Neuronal stem cell (in vitro differentiated cells): Measurements from ENCODE around the gene CHTOP.
"Not testable (repeated sequence)": the region's sequence is repeated elsewhere in the genome, so short reads cannot be mapped to it uniquely, and the experiment has no call there.

Experiments used
- DNase-seq: peaks from one replicate; pipeline ENCODE4 v3.0.0-alpha.2; 2013; ENCODE audit warnings: low spot score
- H2AFZ ChIP-seq: one replicate; pipeline ENCODE4 v1.6.1; 2013; ENCODE audit warnings: mild to moderate bottlenecking, low read length, inconsistent platforms
- H2AK5ac ChIP-seq: 2 replicates; pipeline ENCODE4 v1.6.1; 2013; ENCODE audit warnings: low read depth, mild to moderate bottlenecking, inconsistent platforms, low read length, moderate library complexity, mixed read lengths
- H2BK120ac ChIP-seq: 2 replicates; pipeline ENCODE4 v1.6.1; 2013; ENCODE audit warnings: low read depth, mild to moderate bottlenecking, inconsistent platforms, low read length, moderate library complexity, mixed read lengths
- H2BK12ac ChIP-seq: one replicate; pipeline ENCODE4 v1.6.1; 2013; ENCODE audit warnings: low read length, inconsistent platforms
- H2BK15ac ChIP-seq: 2 replicates; pipeline ENCODE4 v1.6.1; 2013; ENCODE audit warnings: mild to moderate bottlenecking, low read length, inconsistent platforms, mixed read lengths
- H2BK5ac ChIP-seq: one replicate; pipeline ENCODE4 v1.6.1; 2013; ENCODE audit warnings: inconsistent platforms, mild to moderate bottlenecking, low read length, moderate library complexity
- H3K14ac ChIP-seq: one replicate; pipeline ENCODE4 v1.6.1; 2013; ENCODE audit warnings: low read length, inconsistent platforms
- H3K18ac ChIP-seq: 2 replicates; pipeline ENCODE4 v1.6.1; 2013; ENCODE audit warnings: low read length, inconsistent platforms
- H3K23ac ChIP-seq: 2 replicates; pipeline ENCODE4 v1.6.1; 2013; ENCODE audit warnings: low read depth, mild to moderate bottlenecking, mixed read lengths, low read length, inconsistent platforms; ENCODE audit not compliant: poor library complexity
- H3K27ac ChIP-seq: replicated peaks from 3 replicates; pipeline ENCODE4 v1.5.1; 2013; ENCODE audit warnings: low read length, inconsistent platforms
- H3K27me3 ChIP-seq, 3 experiments: 2 replicates each; pipeline ENCODE4 v1.6.1; 2013; ENCODE audit warnings: low read length in 3 of 3, mild to moderate bottlenecking in 2 of 3, inconsistent platforms in 1 of 3, low read depth in 1 of 3, mixed read lengths in 1 of 3, moderate library complexity in 1 of 3; ENCODE audit not compliant: control insufficient read depth in 3 of 3, insufficient read depth in 3 of 3
- H3K36me3 ChIP-seq, 2 donors: replicated peaks in 1 of 2; 2 replicates each; pipeline ENCODE4 v1.6.1; 2013; ENCODE audit warnings: low read length in 2 of 2; ENCODE audit not compliant: control insufficient read depth in 2 of 2, insufficient read depth in 2 of 2
- H3K4ac ChIP-seq: 2 replicates; pipeline ENCODE4 v1.6.1; 2013; ENCODE audit warnings: inconsistent platforms, mild to moderate bottlenecking, low read length, moderate library complexity
- H3K4me1 ChIP-seq, 2 donors: 1 replicate in 1 of 2; 2 replicates in 1 of 2; pipeline ENCODE4 v1.6.1; 2013; ENCODE audit warnings: low read length in 2 of 2, low read depth in 1 of 2; ENCODE audit not compliant: control insufficient read depth in 2 of 2, insufficient read depth in 1 of 2
- H3K4me2 ChIP-seq: one replicate; pipeline ENCODE4 v1.6.1; 2013; ENCODE audit warnings: mild to moderate bottlenecking, low read length, inconsistent platforms; ENCODE audit not compliant: insufficient read depth, poor library complexity, severe bottlenecking
- H3K4me3 ChIP-seq, 2 donors: 2 replicates each; pipeline ENCODE4 v1.5.1; 2013; ENCODE audit warnings: low read length in 2 of 2, mild to moderate bottlenecking in 2 of 2, inconsistent platforms in 1 of 2, moderate library complexity in 1 of 2
- H3K79me1 ChIP-seq: one replicate; pipeline ENCODE4 v1.6.1; 2013; ENCODE audit warnings: low read depth, mild to moderate bottlenecking, inconsistent platforms, low read length, moderate library complexity
- H3K9ac ChIP-seq: one replicate; pipeline ENCODE4 v1.6.1; 2013; ENCODE audit warnings: mild to moderate bottlenecking, low read depth, low read length, inconsistent platforms; ENCODE audit not compliant: poor library complexity
- H3K9me3 ChIP-seq, 2 donors: replicated peaks in 1 of 2; 2 replicates each; pipeline versions ENCODE3 to v1.6.1; 2013; ENCODE audit warnings: low read length in 2 of 2, mild to moderate bottlenecking in 2 of 2, inconsistent platforms in 1 of 2, low read depth in 1 of 2, mixed read lengths in 1 of 2, moderate library complexity in 1 of 2; ENCODE audit not compliant: control insufficient read depth in 2 of 2, insufficient read depth in 1 of 2
- H4K8ac ChIP-seq: one replicate; pipeline ENCODE4 v1.6.1; 2013; ENCODE audit warnings: low read depth, mild to moderate bottlenecking, inconsistent platforms, low read length, moderate library complexity
- H4K91ac ChIP-seq: one replicate; pipeline ENCODE4 v1.6.1; 2013; ENCODE audit warnings: low read length, low read depth, mild to moderate bottlenecking, inconsistent platforms; ENCODE audit not compliant: poor library complexity
- WGBS, 2 donors: extraction: QIAGEN DNeasy Blood & Tissue Kit; methylation state at CpG; one replicate each; pipeline ENCODE4 v1.1.7; 2013; ENCODE audit warnings: missing lambda C conversion rate in 2 of 2, mixed read lengths in 1 of 2; ENCODE audit not compliant: insufficient read length in 2 of 2, insufficient replicate concordance in 1 of 2; ENCODE audit errors: extremely low coverage in 2 of 2; 5-methylcytosine and 5-hydroxymethylcytosine counted together

The CHTOP gene

GRCh38 chr1:153667439-153667838, 33.6 kb downstream of the CHTOP start:
- no peak for DNase-seq
- Histone ChIP-seq H3K23ac (no peak overlapping the region), H3K4me2 (no peak overlapping the region), H2BK15ac (no peak overlapping the region), H4K8ac (no peak overlapping the region), H2BK12ac (no peak overlapping the region), H4K91ac (no peak overlapping the region), H3K14ac (no peak overlapping the region), H3K27ac (no peak overlapping the region), H3K36me3 (peaks cover 52 to 77% of the 10 kb centered on the region in 2 donors), H3K4me1 (peaks cover 3 to 9% of the 10 kb centered on the region in 2 donors), H2BK120ac (no peak overlapping the region), H3K79me1 (peaks cover 3% of the 10 kb centered on the region), H3K9ac (no peak overlapping the region), H2AK5ac (no peak overlapping the region), H3K4me3 (no peak overlapping the region), H3K18ac (no peak overlapping the region), H3K9me3 (no peaks in the 10 kb centered on the region), H2BK5ac (no peak overlapping the region), H3K4ac (no peak overlapping the region), H2AFZ (no peak overlapping the region), H3K27me3 (no peaks in the 10 kb centered on the region)
- no CpG with 5 or more reads among the region's 4 CpGs for WGBS, 2 donors

DNA sequence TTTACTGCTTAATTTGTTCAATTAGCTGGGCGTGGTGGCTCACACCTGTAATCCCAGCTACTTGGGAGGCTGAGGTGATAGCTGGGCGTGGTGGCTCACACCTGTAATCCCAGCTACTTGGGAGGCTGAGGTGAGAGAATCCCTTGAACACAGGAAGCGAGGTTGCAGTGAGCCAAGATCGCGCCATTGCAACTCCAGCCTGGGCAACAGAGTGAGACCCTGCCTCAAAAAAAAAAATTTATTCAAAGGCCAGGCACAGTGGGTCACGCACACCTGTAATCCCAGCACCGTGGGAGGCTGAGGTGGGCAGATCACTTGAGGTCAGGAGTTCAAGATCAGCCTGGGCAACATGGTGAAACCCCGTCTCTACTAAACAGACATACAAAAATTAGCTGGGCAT, 34.8 kb downstream of the CHTOP start:
- H3K9me3 ChIP-seq, H2AK5ac ChIP-seq, H3K4me2 ChIP-seq, DNase-seq, H3K27me3 ChIP-seq, H2BK15ac ChIP-seq, H3K27ac ChIP-seq, H3K4me3 ChIP-seq, H3K4ac ChIP-seq, H3K79me1 ChIP-seq, H2BK12ac ChIP-seq, H2BK5ac ChIP-seq, H3K23ac ChIP-seq, H3K18ac ChIP-seq, H3K9ac ChIP-seq, H4K91ac ChIP-seq, H2BK120ac ChIP-seq, H4K8ac ChIP-seq, H2AFZ ChIP-seq, H3K14ac ChIP-seq, H3K4me1 ChIP-seq: not testable (repeated sequence)
- no CpG with 5 or more reads among the region's 8 CpGs for WGBS, 2 donors
- peaks cover 42 to 65% of the 10 kb centered on the region in 2 donors for H3K36me3 ChIP-seq

DNA sequence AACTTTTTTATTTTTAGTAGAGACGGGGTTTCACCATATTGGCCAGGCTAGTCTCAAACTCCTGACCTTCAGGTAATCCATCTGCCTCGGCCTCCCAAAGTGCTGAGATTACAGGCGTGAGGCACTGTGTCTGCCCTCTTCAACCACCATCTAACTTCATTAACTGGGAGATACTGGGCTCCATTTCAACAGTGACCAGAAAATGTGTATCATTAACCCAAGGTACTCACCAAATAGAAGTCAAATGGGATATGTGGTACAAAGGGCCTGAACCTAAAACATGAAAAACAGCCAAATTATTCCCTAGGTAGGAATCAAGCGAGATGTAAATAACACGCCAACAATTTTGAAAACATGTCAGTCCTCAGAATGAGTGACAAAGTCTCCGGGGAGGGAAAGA, 35.7 kb downstream of the CHTOP start:
- no peak for DNase-seq
- H3K4me2 ChIP-seq = peak overlapping the region; percentile 85
- no peak overlapping the region for H3K9ac ChIP-seq
- no peak overlapping the region for H2BK120ac ChIP-seq
- H4K8ac ChIP-seq = no peak overlapping the region
- H3K79me1 ChIP-seq = peaks cover 3% of the 10 kb centered on the region
- H3K36me3 ChIP-seq = peaks cover 36 to 56% of the 10 kb centered on the region in 2 donors
- H3K23ac ChIP-seq = no peak overlapping the region
- no peak overlapping the region for H4K91ac ChIP-seq
- no peak overlapping the region for H3K27ac ChIP-seq
- H3K4ac ChIP-seq = no peak overlapping the region
- H3K4me1 ChIP-seq = peaks cover 3 to 9% of the 10 kb centered on the region in 2 donors
- H2BK12ac ChIP-seq = no peak overlapping the region
- no peak overlapping the region for H2AK5ac ChIP-seq
- no peak overlapping the region for H3K18ac ChIP-seq
- no peak overlapping the region for H2BK15ac ChIP-seq
- H3K9me3 ChIP-seq = no peaks in the 10 kb centered on the region
- H2AFZ ChIP-seq = no peak overlapping the region
- no peak overlapping the region for H3K14ac ChIP-seq
- peak overlapping the region; percentile 92 to 98 for H3K4me3 ChIP-seq
- no peaks in the 10 kb centered on the region for H3K27me3 ChIP-seq
- no peak overlapping the region for H2BK5ac ChIP-seq
- no CpG with 5 or more reads among the region's 6 CpGs for WGBS, 2 donors

DNA sequence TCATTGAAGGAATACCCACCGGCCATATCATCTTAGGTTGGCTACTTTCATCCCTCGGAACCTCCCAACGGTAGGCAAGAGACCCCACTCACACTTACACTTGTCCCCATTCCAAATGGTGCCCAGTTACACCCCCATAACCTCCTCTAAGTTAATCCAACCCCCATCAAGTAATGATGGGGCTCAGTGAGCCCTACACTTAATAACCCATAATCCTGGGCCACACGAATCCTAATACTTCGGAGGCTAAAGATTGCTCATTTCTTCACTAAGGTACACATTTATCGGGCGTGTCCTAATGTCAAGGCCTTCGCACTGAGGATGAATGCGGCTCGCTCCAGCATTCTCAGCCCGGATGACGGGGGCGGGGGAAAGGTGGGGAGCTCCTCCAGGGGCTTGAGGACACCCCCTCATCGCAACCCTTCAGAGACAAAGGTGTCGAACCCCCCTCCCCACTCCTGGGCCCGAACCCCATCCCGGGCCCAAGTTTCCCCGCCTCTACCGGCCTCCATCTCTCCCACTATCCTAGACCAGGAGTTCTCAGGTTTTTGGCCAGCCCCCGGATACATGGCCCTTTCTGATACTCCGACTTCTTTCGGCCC, 36.5 kb downstream of the CHTOP start:
- H2BK12ac ChIP-seq = no peak overlapping the region
- H2BK120ac ChIP-seq = no peak overlapping the region
- no peak for DNase-seq
- H3K27ac ChIP-seq = no peak overlapping the region
- H3K9ac ChIP-seq = peak overlapping the region; percentile 93
- H3K4ac ChIP-seq = peak overlapping the region; percentile 26
- H3K79me1 ChIP-seq = peaks cover 3% of the 10 kb centered on the region
- H3K36me3 ChIP-seq = peaks cover 31 to 48% of the 10 kb centered on the region in 2 donors
- peaks cover 3 to 9% of the 10 kb centered on the region in 2 donors for H3K4me1 ChIP-seq
- peak overlapping the region; percentile 85 for H3K4me2 ChIP-seq
- WGBS, 2 donors = no CpG with 5 or more reads among the region's 22 CpGs
- no peaks in the 10 kb centered on the region for H3K9me3 ChIP-seq
- H3K18ac ChIP-seq = peak overlapping the region; percentile 79
- H3K14ac ChIP-seq = no peak overlapping the region
- peak overlapping the region; percentile 1 for H2BK5ac ChIP-seq
- H4K8ac ChIP-seq = no peak overlapping the region
- no peak overlapping the region for H4K91ac ChIP-seq
- H3K23ac ChIP-seq = peak overlapping the region; percentile 18
- H2BK15ac ChIP-seq = no peak overlapping the region
- peak overlapping the region; percentile 92 to 98 for H3K4me3 ChIP-seq
- peak overlapping the region; percentile 99 for H2AK5ac ChIP-seq
- H2AFZ ChIP-seq = peak overlapping the region; percentile 57
- no peaks in the 10 kb centered on the region for H3K27me3 ChIP-seq
